OCI-LY1 (cell line): ENCODE results near the gene HTR4.

Experiments
- H2AFZ ChIP-seq: fragments of 200-600 bp; sonication (generic), shearing (Covaris generic); 2 replicates; pipeline ENCODE4 v1.6.0; 2014; ENCODE audit warnings: antibody characterized with exemption, mild to moderate bottlenecking, low read length
- H3F3A ChIP-seq: fragments of 200-600 bp; sonication (generic), shearing (Covaris generic); 2 replicates; pipeline ENCODE4 v1.6.0; 2014; ENCODE audit warnings: mild to moderate bottlenecking, antibody characterized with exemption, low read length, moderate library complexity; ENCODE audit not compliant: insufficient read depth
- H3K27ac ChIP-seq: fragments of 200-600 bp; sonication (generic); 2 replicates; pipeline ENCODE4 v1.5.1; 2014; ENCODE audit warnings: low read length, mixed run types, mild to moderate bottlenecking, low read depth; ENCODE audit not compliant: poor library complexity, severe bottlenecking
- H3K27me3 ChIP-seq: fragments of 200-600 bp; sonication (generic); 2 replicates; pipeline ENCODE4 v1.6.0; 2014; ENCODE audit warnings: antibody characterized with exemption, mild to moderate bottlenecking, low read length, moderate library complexity; ENCODE audit not compliant: insufficient read depth
- H3K36me3 ChIP-seq: fragments of 200-600 bp; sonication (generic); 2 replicates; pipeline ENCODE4 v1.6.1; 2014; ENCODE audit warnings: mild to moderate bottlenecking, antibody characterized with exemption, low read length, moderate library complexity, mixed read lengths; ENCODE audit not compliant: insufficient read depth
- H3K4me1 ChIP-seq: fragments of 200-600 bp; sonication (generic); 2 replicates; pipeline ENCODE4 v1.5.1; 2014; ENCODE audit warnings: mild to moderate bottlenecking, low read length, moderate library complexity; ENCODE audit not compliant: insufficient read depth, severe bottlenecking
- H3K4me2 ChIP-seq: fragments of 200-600 bp; sonication (generic), shearing (Covaris generic); 2 replicates; pipeline ENCODE4 v1.6.1; 2014; ENCODE audit warnings: low read length
- H3K4me3 ChIP-seq: fragments of 200-600 bp; sonication (generic); 2 replicates; pipeline ENCODE4 v1.5.1; 2014; ENCODE audit warnings: low read length, low read depth, mild to moderate bottlenecking, mixed read lengths; ENCODE audit not compliant: poor library complexity, severe bottlenecking
- H3K79me2 ChIP-seq: fragments of 200-600 bp; shearing (Covaris generic); 2 replicates; pipeline ENCODE4 v1.6.1; 2016; ENCODE audit warnings: mixed run types, low read length, mixed read lengths; ENCODE audit not compliant: insufficient read depth
- H3K9ac ChIP-seq: fragments of 200-600 bp; sonication (generic), shearing (Covaris generic); 2 replicates; pipeline ENCODE4 v1.6.1; 2014; ENCODE audit warnings: mild to moderate bottlenecking, low read length, mixed read lengths
- H3K9me2 ChIP-seq: fragments of 200-600 bp; sonication (generic), shearing (Covaris generic); 2 replicates; pipeline ENCODE4 v1.6.1; 2014; ENCODE audit warnings: low read depth, mild to moderate bottlenecking, low read length, mixed read lengths
- H3K9me3 ChIP-seq: fragments of 200-600 bp; shearing (Covaris generic); 2 replicates; pipeline ENCODE4 v1.6.1; 2014; ENCODE audit warnings: low read length, mixed read lengths
- H4K20me1 ChIP-seq: fragments of 200-600 bp; sonication (generic), shearing (Covaris generic); 2 replicates; pipeline ENCODE4 v1.6.0; 2016; ENCODE audit warnings: mild to moderate bottlenecking, low read length; ENCODE audit not compliant: insufficient read depth
- CTCF ChIP-seq: fragments of 200-600 bp; sonication (generic), shearing (Covaris generic); IDR thresholded peaks from 2 replicates; pipeline ENCODE4 v1.5.1; 2017; ENCODE audit warnings: mild to moderate bottlenecking, antibody characterized with exemption, low read length, moderate library complexity, mixed read lengths
- EZH2 ChIP-seq: fragments of 200-600 bp; sonication (generic), shearing (Covaris generic); IDR thresholded peaks from 2 replicates; pipeline ENCODE4 v1.8.0; 2017; ENCODE audit warnings: borderline replicate concordance, mixed run types, mild to moderate bottlenecking, antibody characterized with exemption, low read length, moderate library complexity, mixed read lengths

Gene HTR4

DNA sequence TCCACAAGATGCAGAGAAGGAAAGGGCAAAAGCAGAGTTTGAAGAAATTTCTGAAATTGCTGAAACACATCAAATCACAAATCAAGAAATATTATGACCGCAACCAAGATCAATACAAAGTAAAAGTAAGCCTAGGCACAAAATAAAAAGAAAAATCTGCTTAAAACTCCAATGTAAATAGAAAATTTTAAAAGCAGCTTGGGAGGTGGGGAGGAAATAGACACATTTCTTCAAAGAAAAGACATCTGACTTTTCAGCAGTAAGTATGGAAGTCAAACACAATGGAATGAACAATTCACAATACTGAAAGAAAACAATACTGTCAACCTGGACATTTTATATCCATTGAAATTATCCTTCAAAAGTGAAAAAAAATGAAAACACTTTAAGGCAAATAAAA is 55.1 kb downstream of the HTR4 start:
- Histone ChIP-seq H2AFZ (no peak overlapping the region), H3K27me3 (no peaks in the 10 kb centered on the region), H3K27ac (no peak overlapping the region), H3K4me2 (no peak overlapping the region), H3F3A (no peaks in the 10 kb centered on the region), H3K79me2 (no peaks in the 10 kb centered on the region), H3K9me3 (no peaks in the 10 kb centered on the region), H3K4me1 (no peaks in the 10 kb centered on the region), H4K20me1 (no peaks in the 10 kb centered on the region), H3K4me3 (no peak overlapping the region), H3K36me3 (no peaks in the 10 kb centered on the region), H3K9ac (no peak overlapping the region), H3K9me2 (no peaks in the 10 kb centered on the region)
- TF ChIP-seq EZH2 (no peak), CTCF (no peak)

- Histone ChIP-seq H3K79me2 (no peaks in the 10 kb centered on the region), H3K9ac (no peak overlapping the region), H3K4me2 (no peak overlapping the region), H3K4me1 (no peaks in the 10 kb centered on the region), H3K9me3 (no peaks in the 10 kb centered on the region), H4K20me1 (no peaks in the 10 kb centered on the region), H3F3A (no peaks in the 10 kb centered on the region), H2AFZ (no peak overlapping the region), H3K4me3 (no peak overlapping the region), H3K36me3 (no peaks in the 10 kb centered on the region), H3K27me3 (no peaks in the 10 kb centered on the region), H3K27ac (no peak overlapping the region), H3K9me2 (no peaks in the 10 kb centered on the region)
- TF ChIP-seq EZH2, result no peak
- TF ChIP-seq CTCF, result no peak
These were observed 58.6 kb downstream of the HTR4 start for GRCh38 chr5:148595697-148596096.

DNA sequence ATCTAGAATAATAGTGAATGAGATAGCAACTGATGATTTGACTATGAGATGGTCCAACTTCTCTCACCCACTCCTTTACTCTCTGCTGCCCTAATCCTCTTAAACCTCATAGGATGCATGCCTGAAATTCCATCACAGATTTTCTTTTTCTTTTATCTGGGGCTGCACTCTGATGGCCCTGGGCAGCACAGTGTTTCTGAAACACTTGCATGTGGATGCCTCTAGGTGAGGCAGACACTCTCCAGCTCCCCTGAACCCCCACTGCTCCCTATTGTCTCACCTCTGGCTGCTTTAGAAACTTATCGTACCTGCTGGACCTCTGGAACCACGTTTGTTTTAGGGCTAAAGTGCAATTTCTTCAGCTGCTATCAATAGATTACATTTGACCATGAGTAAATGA is 67.5 kb downstream of the HTR4 start:
- Histone ChIP-seq H3K4me3 (no peak overlapping the region), H3K9ac (no peak overlapping the region), H3K36me3 (no peaks in the 10 kb centered on the region), H3K9me2 (no peaks in the 10 kb centered on the region), H3K9me3 (no peaks in the 10 kb centered on the region), H3F3A (no peaks in the 10 kb centered on the region), H2AFZ (no peak overlapping the region), H3K27me3 (no peaks in the 10 kb centered on the region), H3K27ac (no peak overlapping the region), H3K4me2 (no peak overlapping the region), H4K20me1 (no peaks in the 10 kb centered on the region), H3K4me1 (no peaks in the 10 kb centered on the region), H3K79me2 (no peaks in the 10 kb centered on the region)
- TF ChIP-seq CTCF (no peak), EZH2 (no peak)
